ENCODE results near the gene PHACTR3. TPM values are rescaled to one million over a fixed set of nuclear protein-coding genes. Genes with fewer than 3 reads are reported as not detected.
"Not testable (repeated sequence)": the region's sequence is repeated elsewhere in the genome, so short reads cannot be mapped to it uniquely, and the experiment has no call there.

The PHACTR3 gene
- total RNA-seq: 6.8 TPM
- long read RNA-seq, transcript PHACTR3-202 (13 exons, 2,252 nt): major isoform, 5 of 25 reads
- long read RNA-seq, partial matches to known transcripts: 1 of 25 reads
- long read RNA-seq, other reads (novel, unspliced or antisense): 19 of 25 reads

GRCh38 chr20:59603781-59604541, at the start of gene PHACTR3:
Gene PHACTR3, plus strand, starts transcription at chr20:59604540. Its CDS starts 475 bp downstream, at chr20:59605015.
- intact Hi-C loops (cut with micrococcal nuclease): loop anchor here (5.0 kb wide), 1 partner anchor 148 kb away; no protein-coding TSS in a partner anchor
- ATAC-seq: no peak
- DNase-seq: no peak

GRCh38 chr20:59557733-59558529, 46.4 kb upstream of the PHACTR3 start:
- DNase-seq; intact Hi-C loops (cut with micrococcal nuclease); ATAC-seq: not testable (repeated sequence)

- ATAC-seq: no peak
These were observed 45.1 kb upstream of the PHACTR3 start for GRCh38 chr20:59559024-59559817.

DNA sequence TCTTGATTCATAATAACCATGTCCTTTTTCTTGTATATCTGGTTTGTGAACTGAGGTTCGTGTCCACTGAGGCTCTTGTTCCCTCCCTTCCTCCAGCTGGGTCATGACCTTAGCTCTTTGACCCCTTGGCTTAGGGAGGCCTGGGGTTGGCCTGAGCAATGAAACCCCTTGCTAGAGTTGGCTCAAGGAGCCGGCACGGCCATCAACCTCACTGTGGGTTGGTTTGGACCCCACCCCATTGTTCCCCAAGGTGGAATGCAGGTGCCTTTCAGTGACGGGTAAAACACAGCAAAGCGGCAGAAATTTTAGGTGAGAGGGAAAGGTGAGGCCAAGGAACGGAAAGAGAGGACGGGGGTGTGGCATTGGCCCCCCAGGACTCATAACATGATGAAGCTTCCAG, 44.5 kb upstream of the PHACTR3 start:
- intact Hi-C loops (cut with micrococcal nuclease): no loop called here
- ATAC-seq (no peak), DNase-seq (no peak)

More at GRCh38 chr20:59559024-59559817, 45.1 kb upstream of the PHACTR3 start:
- intact Hi-C loops (cut with micrococcal nuclease): no loop called here
- DNase-seq: no peak

DNA sequence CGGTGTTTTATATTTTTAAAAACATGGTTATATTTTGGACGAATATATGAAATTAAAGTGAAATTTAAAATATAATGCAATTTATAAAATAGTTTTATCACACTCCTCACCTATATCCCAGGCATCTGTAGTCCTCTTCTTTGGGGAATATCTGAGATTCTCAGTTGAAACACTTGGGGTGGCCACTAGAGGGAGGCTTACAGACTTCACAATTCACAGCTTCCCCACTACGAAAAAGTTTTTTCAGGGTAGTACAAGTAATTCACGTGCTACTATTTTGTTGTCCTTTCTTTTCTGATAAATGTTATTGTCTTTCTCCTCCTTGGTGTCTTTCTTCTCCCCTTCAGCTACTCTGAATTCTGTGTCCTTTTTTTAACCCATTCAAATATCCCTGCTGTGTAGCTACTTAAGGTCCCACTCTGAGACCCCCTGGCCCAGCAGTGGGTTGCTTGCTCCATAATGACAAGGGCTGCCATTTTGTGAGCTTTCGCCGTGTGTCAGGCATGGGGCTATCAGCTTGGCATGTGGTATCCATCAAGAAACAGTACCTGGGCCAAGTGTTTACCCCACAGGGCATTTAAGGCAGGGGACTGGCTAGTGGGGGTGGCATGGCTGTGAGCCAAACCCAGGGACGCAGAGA, 43.6 kb upstream of the PHACTR3 start:
- DNase-seq (no peak), ATAC-seq (no peak)
- intact Hi-C loops (cut with micrococcal nuclease): no loop called here

- DNase-seq (no peak), ATAC-seq (no peak)
- intact Hi-C loops (cut with micrococcal nuclease): no loop called here
These were observed 43.1 kb upstream of the PHACTR3 start for GRCh38 chr20:59561228-59561605.

DNA sequence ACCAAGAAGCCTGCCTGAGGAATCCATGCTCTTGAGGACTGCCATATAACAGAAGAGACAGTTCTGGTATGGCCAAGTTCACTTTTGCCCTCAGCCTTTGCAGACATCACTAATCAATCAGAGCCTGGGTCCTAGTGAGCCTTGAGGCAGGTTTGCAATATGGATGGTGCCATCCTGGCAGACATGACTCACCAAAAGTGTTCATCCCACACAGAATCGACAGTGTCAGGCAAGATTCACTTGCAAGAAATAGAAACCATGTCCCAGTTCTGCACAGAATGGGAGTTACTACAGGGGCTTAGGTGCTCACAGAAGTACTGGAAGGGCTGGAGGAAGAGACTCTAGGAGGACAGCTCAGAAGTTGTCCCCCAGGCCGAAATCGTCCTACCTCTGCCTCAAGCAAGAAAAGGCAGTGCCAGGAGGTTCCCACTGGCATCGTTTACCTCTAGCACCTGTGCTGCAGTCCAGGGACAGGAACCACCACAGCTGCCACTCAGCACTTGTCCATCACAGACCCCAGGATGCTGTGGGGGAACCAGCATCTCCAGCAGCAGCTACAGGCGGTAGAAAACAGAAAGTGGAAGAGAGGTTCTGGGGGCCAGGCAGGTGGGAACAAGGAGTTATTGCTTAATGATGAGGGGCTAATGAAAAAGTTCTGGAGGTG, 42.6 kb upstream of the PHACTR3 start:
- no peak for ATAC-seq

GRCh38 chr20:59564171-59564570, 40.2 kb upstream of the PHACTR3 start:
- no peak for DNase-seq
- no peak for ATAC-seq
- intact Hi-C loops (cut with micrococcal nuclease): no loop called here

More for the DNA sequence above, 42.6 kb upstream of the PHACTR3 start:
- no peak for DNase-seq
- intact Hi-C loops (cut with micrococcal nuclease): no loop called here

DNA sequence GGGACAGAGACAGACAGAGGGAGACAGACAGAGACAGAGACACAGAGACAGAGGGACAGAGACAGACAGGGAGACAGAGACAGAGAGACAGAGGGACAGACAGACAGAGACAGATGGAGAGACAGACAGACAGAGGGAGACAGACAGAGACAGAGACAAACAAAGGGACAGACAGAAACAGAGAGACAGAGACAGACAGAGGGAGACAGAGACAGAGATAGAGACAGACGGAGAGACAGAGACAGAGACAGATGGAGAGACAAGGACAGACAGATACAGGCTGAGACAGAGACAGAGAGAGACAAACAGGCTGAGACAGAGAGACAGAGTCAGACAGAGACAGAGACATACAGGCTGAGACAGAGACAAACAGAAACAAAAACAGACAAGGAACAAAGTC, 39.4 kb upstream of the PHACTR3 start:
- DNase-seq: no peak
- intact Hi-C loops (cut with micrococcal nuclease): no loop called here
- no peak for ATAC-seq

DNA sequence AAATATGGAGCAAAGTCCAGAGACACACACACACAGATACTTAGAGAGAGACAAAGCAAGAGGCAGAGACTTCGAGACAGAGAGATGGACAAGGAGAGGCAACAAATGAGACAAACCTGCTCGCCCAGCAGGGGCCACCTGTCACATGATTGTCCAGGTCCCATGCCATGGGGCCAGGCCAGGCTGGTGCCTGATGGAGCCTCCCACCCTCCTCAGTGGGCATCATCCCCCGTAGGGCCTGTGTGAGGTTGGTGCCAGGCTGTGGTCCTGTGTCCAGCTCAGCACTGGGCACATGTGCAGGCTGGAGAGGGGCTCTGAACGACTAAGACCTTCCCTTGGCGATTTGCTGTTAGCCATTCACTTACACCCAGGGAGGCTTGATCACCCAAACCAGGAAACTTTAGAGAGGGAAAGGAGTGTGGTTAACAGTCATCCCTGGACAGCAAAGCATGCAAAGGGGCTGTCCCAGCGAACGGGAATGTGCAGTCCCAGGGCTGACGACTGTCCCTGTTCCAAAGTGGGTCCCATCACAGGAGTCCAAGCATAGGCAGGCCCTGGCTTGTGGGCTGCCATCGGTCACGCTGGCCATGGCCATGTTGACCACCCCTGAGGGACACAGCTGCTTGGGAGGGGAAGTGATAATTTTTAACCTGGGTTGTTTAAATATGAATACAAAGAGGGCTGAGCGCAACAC, 38.4 kb upstream of the PHACTR3 start:
- no peak for ATAC-seq
- DNase-seq: no peak
- intact Hi-C loops (cut with micrococcal nuclease): no loop called here

DNA sequence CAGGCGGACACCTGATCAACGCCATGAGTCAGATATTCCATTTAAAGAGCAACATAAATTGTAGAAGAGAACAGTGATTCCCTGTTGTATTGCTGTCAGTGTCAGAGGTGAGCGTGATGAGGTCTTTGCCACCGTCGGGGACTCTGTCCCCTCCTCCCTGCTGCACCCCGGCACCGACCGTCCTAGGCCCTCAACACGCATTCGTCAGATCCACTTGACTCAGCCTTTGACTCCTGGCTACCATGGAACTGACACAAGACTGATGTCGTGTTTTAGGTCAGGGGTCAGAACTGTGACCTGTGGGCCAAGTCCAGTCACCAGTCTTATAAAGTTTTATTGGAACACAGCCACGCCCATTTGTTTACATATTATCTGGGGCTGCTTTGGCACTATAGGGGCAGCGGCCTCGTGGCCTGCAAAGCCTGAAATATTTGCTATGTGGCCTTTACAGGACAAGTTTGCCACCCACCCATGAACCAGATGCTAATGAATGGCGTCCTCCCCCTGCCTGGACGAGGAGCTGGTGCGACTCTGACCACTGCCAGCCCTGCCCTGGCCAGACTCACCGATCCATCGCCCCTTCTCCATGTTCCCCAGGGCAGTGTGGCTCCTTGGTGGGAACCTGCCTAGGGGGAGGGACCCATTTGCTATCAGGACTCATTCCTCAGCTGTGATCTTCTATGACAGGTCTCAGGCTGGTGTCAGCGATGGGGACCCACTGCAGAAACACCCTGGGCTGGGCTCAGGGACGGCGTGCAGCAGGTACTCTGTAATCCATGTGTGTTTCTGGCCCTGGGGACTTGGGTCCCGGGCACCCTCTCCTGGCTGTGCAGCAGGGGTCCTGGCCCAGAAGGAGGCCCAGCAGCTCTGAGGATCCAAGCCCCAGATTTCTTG, 37.5 kb upstream of the PHACTR3 start:
- DNase-seq (no peak), ATAC-seq (no peak)
- intact Hi-C loops (cut with micrococcal nuclease): no loop called here

DNA sequence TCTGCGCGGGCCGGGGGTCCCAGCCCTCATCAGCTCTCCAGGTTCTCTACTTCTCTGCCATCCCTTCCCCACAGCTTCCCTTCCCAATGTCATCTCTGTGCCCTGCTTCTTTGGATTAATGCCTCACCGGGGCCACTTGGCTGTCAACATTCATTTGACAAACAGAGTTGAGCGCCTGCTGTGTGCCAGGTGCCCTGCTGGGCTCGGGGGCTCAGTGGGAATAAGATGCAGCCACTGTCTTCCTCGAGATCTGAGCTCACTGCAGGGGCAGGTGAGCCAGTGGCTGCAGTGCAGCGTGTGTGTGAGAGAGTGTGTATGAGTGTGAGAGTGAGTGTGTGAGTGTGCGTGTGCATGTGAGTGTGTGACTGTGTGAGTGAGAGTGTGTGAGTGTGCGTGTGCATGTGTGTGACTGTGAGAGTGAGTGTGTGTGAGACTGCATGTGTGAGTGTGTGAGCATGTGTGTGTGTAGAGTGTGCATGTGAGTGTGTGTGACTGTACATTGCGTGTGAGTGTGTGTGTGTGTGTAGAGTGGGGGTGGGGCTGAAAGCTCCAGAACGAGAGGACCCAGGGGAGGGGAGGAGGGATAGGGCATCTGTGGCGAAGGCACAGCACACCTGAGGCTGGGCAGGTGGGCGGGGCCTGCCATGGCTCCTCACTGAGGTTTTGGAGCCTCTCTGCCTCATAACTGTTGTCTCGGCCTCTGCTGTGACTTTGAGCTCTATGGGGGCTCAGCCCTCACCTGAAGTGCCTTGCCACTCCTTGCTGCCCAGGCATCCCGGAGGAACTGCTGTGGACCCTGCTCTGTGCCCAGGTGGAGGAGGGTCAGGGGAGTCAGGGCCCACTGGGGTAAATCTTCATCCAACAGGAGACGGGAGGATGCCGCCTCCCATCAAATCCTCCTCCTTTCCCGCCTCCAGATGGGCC, 36.5 kb upstream of the PHACTR3 start:
- ATAC-seq (no peak), DNase-seq (no peak)
- intact Hi-C loops (cut with micrococcal nuclease): no loop called here

DNA sequence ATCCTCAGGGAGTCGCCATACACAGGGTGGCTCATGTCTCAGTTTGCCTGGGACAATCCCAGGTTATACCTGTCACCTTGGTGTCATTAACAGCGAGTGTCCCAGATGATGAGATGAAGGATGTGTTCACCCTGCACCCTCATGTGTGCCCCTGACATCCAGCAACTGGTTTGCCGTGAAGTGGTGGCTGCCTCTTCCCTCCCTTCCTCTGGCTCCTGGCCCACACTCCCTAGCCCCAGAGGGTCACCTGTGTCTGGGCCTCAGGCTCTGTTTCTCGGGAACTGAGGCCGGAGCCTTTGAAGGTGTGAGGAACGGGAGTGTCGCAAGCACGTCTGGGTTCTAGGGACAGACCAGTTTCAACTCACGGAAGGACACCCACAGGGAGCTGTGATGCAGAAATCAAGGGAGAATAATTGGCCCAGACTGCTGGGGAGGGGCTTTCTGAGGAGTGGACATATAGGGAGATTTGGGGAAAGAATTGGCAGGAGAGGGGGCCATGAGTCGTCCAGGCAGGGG, 35.8 kb upstream of the PHACTR3 start:
- DNase-seq: no peak
- ATAC-seq: no peak
- intact Hi-C loops (cut with micrococcal nuclease): no loop called here

GRCh38 chr20:59569305-59569704, 35.0 kb upstream of the PHACTR3 start:
- ATAC-seq (no peak), DNase-seq (no peak)
- intact Hi-C loops (cut with micrococcal nuclease): no loop called here

GRCh38 chr20:59571151-59571550, 33.2 kb upstream of the PHACTR3 start:
- ATAC-seq: no peak
- no peak for DNase-seq
- intact Hi-C loops (cut with micrococcal nuclease): no loop called here

Measured in left ventricle myocardium superior (tissue), 1 donor.